NOMO-1 (cell line): ENCODE results near the gene KIF4A.
"Not testable (repeated sequence)": the region's sequence is repeated elsewhere in the genome, so short reads cannot be mapped to it uniquely, and the experiment has no call there.

Experiments
- DNase-seq, 2 experiments: peaks; one replicate each; lab custom pipeline; 2025; ENCODE audit not compliant: unreplicated experiment in 2 of 2; lab: John Stamatoyannopoulos, UW

Gene KIF4A

DNA sequence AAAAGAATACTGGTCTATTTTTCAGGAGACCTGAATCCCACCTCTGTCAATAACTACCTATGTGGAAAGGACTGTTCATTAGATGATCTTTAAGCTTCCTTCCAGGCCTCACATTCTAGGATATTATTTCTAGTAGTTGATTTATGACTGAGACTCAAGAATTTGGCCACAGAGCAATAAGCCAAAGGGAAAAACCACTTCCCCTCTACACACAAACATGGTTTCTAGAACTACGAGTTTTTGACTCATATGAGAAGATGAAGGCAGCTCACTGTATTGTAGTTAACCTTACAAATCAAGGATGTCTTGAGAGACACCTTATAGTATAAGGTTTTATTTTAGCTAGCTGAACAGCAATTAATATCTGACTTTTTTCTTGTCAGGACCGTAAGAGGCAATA, 96.3 kb downstream of the KIF4A start:
- DNase-seq, result peak; percentile 10 to 11

DNA sequence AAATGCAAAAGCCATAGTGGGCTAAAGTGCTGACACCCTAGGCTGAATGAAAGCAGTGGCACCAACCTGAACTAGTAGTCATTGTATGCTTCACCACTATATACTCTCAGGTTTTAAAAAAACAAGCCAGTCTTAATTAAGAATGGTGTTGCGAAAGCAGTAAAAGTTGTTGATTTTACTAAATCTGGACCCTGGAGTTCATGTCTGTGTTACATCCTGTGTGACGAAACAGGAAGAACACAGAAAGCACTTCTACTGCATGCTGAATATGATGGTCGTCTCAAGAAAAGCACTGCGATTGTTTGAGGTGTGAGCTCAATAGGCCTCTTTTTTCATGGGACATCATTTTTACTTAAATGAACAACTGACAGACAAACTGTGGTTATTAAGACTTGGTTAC, 109.0 kb downstream of the KIF4A start:
- DNase-seq, result peak; percentile 26 to 67

DNA sequence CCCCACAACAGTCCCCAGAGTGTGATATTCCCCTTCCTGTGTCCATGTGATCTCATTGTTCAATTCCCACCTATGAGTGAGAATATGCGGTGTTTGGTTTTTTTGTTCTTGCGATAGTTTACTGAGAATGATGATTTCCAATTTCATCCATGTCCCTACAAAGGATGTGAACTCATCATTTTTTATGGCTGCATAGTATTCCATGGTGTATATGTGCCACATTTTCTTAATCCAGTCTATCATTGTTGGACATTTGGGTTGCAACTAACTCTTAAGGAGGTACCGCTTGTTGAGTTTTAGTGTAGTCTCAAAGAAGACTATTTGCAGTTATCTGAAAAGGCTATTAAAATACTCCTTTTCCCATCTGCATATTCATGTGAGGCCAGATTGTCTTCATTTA, 110.3 kb downstream of the KIF4A start:
- DNase-seq, result not testable (repeated sequence)

DNA sequence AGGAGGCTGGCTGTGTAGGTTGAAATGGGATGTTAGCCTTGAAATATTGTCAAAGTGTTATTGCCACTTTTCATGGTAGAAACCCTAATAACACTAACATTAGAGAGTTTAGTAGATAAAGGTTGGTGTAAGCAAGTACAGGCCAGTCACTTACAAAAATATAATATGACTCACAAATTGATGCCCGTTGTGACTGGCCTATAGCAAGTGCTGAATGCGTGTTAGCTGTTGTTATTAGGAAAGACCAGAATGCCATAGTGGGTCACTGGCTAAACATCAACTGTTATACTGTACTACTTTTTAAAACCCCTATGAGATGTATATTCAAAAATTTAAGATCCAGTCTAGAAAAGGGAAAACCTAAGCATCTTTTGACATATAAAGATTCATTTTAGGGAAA, 112.8 kb downstream of the KIF4A start:
- DNase-seq, result no peak

DNA sequence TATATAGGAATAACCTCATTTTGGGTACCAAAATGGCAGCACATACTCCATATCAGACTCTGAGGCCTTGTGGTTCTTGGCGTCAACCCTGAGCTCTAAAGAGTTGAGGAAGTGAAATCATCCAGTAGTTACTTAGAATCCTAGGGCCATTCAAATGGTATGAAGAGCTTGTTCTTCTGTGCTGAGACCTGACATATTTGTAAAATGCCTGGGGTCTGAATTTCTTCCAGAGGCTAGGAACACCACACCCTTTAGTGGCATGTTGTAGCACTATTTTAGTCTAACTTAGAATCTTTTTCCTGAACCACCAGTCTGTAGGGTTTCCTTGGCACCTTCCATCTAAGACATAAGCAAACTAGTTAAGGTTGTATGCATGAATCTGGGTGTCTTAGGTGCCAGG, 115.1 kb downstream of the KIF4A start:
- no peak for DNase-seq

DNA sequence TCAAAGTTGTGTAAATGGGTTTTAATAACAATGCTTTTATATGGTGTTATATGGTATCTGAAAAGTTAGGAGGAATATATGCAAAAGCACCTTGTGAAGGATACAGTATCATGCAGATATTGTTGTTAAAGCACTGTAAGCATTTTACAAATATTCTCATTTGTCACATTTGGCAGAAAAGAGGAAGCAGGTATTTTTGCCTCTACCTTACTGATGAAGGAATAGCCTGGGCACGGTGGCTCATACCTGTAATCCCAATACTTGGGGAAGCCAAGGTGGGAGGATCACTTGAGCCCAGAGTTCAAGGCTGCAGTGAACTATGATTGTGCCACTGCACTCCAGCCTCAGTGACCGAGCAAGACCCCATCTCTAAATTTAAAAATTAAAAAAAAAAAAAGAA, 121.0 kb downstream of the KIF4A start:
- no peak for DNase-seq

DNA sequence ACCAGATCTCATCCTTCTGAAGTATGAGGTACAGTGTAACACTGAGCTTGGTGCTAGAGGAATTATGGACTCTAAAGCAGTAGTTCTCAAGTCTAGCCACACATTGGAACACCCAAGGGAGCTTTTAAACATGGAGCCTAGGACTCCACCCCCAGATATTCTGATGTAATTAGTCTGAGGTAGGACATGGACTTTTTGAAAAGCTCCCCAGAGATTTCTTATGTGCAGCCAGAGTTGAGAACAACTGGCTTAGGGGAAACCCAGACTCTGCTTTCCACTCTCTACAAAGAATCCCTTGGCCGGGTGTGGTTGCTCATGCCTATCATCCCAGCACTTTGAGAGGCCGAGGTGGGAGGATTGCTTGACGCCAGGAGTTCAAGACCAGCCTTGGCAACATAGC, 121.6 kb downstream of the KIF4A start:
- DNase-seq, result no peak

DNA sequence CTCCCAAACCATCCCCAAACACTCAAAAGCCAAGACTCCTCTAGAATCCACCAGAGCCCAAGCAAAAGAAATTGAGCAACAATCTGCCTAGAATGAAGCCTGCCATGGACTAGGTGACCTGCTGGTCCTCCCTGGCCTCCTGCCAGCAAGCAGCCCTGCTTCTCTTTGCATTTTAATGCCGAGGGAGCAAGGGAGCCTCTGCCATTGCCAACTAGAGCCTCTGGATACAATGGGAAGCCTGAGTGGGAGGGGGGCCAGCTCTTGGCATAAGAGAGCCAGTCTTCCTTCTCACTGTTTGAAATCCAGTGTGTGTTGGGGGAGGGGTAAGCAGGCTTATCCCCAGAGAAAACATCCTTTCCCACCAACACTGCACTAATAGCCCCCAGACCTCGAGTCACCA, 131.7 kb downstream of the KIF4A start:
- DNase-seq, result no peak

DNA sequence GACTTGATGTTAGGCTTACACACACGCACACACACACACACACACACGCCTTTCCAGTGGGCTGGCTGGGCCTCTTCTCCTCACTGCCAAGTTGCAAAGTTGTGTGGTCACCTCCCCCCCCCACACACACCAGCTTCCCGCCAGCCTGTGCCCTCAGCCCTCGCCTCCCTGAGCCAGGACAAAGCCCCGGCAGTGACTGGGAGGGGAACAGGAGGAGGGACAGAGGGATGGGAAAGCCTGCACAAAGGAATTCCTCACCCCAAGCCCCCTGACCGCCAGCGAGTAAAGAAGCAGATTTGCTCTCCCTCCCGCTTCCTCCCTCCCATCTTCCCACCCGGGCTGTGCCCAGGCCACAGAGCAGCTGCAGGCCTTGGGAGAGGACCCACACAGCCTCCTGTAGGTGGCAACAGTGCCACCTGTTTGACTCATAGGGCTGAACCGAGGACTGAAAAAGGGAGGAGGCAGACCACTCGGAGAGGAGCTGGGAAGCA, 133.0 kb downstream of the KIF4A start, which contains the start of gene GDPD2:
GDPD2 (plus strand) TSS at position 464 of the 491 bp plus-strand sequence. CDS start 1,671 bp downstream, outside the sequence.
- DNase-seq, result no peak

DNA sequence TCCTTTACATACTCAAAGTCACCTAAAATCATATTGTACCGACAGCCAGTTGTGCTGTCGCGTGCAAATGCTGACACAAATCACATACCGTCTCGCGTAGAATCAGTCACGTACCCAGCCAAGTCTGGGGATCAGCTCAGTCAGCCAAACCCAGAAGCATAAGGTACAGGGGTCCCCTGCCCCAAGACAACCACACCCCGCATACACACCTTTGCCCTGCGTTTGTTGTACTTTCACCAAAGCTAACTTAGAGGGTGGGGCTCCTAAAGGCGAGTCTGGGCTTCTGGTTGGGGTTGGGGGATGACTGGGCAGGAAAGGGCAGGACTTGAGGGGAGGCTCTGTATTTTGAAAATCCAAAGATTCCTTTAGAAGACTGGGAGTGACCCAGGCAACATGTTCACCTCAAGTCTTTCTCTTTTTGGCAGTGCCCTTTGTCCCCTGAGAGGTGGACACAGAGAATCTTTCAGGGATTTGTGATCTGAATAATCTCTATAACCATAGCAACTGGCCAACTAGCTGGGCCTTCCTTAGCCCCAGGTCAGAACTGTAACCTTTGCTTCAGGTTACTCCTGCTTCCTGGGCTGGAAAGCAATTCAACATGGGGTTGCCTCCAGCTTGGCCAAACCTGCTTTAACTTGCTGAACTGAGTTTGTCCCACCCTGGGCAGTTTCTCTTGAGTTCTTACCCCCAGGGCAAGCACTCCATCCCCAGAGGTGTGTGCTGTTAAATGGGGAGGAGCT, 134.2 kb downstream of the KIF4A start:
- no peak for DNase-seq

DNA sequence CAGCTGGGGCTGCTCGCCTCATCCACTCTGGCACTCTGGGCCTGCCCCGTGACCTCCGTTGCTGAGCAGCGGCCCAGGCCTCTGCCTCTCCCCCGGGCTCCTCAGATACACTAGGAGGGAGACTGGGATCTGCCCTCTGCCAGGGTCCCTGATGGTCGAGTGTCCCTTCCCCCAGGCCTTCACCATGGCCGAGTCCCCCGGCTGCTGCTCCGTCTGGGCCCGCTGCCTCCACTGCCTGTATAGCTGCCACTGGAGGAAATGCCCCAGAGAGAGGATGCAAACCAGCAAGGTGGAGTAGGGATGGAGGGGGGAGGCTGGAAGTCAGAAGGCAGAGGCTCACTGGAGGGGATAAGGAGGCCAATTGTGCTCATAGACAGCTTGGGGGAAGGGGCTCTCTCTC, 134.9 kb downstream of the KIF4A start:
- no peak for DNase-seq

DNA sequence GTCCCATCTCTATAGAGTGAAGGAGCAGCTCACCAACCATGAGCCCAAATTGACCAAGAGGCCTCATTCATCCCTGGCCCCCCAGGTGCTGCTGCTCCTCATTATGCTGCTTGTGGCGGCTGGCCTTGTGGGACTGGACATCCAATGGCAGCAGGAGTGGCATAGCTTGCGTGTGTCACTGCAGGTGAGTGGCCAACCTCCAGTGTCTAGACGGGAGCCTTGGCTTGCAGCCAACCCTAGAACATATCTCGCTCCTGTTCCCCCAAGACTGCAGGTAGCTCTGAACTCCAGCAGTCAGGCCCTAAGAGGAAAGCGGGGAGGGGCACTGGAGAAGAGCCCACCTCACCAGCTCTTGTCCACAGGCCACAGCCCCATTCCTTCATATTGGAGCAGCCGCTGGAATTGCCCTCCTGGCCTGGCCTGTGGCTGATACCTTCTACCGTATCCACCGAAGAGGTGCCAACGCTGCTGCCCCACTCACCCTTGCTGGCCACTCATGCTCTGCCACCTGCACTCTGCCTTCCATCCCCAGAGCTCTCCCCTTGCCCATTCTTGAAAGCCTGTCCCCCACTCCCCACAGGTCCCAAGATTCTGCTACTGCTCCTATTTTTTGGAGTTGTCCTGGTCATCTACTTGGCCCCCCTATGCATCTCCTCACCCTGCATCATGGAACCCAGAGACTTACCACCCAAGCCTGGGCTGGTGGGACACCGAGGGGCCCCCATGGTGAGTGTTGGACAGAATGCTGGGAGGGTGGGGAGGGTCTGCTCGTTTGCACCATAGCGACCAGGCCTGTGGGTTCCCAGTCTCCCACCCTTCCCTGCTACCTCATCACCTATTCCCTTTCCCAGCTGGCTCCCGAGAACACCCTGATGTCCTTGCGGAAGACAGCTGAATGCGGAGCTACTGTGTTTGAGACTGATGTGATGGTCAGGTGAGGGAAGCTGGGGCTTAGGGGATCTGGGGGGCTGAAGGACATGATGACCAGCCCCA, 136.7 kb downstream of the KIF4A start:
- no peak for DNase-seq

DNA sequence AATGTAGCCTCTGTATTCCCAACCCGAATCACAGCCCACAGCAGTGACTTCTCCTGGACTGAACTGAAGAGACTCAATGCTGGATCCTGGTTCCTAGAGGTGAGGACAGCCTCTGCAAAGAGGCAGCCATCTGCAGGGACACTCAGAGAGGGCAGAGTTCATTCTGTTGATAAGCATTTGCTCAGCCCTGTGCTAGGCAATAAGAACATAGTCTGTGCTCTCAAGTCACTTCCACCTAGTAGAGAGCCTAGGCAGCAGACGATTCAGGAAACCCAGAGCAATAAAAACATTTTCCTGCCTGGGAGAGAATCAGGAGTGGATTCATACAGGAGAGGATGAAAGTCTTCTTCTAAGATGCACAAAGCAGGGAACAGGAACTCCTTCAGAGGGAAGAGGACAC, 137.5 kb downstream of the KIF4A start:
- no peak for DNase-seq

DNA sequence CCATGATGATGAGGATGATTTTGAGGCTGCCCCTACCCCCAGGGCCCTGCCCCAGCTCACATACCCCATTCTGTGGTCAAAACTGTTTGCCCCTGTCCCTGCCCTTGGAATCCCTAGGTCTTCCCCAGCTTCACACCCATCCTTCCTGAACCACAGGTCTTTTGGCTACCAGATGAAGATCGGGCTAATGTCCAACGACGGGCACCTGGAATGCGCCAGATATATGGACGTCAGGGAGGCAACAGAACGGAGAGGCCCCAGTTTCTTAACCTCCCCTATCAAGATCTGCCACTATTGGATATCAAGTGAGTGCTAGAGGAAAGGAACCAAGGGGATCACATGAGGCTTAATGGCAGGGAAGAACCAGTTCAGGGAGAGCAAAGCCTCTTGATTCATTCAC, 139.9 kb downstream of the KIF4A start:
- DNase-seq, result no peak

DNA sequence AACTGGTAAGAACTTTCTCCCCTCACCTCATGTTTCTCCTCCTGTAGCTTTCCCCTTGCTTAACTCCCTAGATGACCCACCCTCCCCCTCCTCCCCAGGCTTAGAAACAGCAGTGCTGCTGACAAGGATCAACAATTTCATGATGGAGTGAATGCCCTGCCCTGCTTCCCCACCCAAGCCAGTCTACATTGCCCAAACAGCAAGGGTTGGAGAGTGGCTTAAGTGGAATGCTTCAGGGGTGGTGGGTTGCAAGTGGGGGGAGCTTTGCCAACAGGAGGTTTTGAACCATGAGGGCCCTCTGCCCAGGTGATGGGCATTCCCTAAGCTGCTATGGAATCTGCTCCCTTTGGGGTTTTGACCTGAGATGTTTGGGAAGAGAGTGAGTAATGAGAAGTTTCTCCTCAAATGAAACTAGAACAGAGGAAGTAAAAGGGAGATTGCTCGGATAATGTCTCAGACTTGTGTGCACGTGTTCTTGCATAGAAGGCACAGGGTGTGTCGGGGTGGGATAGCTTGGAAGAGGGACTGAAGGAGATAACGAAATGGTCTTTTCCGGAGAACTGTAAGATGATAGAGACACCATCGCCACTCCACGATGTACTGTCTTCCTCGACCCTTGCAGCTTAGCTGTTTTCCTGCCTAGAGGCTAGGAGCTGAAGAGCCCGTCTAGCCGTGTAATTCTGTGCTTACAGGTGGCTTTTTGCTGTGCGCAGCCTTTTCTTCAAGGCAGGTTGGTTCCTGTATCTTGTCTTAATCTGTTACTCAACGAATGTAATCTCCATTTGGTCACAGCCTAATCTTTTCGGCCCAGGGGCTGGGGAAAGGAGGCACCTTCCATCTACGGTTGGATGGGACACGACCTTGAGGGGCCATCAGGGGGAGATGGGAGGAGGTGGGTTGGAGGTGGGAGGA, 143.3 kb downstream of the KIF4A start:
- peak in 1 of 2 experiments; percentile 23 for DNase-seq

DNA sequence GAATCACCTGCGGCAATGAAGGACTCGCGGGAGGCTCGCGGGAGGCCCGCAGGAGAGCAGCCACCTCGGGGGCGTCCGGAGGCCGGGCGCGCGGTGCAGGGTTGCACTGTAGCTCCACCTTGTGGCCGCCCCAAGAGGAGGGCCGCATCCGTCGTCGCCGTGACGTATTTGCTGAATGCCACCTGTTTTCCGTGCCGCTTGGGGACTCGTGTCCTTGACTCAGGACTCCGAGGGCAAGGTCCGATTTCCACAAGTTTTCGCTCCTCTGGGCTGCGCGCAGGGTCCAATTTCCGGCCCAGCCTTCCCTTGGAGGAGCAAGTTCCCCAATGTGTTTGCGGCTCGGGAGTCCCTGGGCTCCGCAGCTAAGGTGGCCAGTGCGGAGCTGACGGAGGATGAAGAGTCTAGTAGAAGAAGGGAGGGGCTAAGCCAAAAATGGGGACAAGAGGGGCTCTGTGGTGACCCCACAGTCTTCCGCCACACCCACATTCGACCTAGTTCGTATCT, 144.0 kb downstream of the KIF4A start:
- peak; percentile 52 to 61 for DNase-seq

DNA sequence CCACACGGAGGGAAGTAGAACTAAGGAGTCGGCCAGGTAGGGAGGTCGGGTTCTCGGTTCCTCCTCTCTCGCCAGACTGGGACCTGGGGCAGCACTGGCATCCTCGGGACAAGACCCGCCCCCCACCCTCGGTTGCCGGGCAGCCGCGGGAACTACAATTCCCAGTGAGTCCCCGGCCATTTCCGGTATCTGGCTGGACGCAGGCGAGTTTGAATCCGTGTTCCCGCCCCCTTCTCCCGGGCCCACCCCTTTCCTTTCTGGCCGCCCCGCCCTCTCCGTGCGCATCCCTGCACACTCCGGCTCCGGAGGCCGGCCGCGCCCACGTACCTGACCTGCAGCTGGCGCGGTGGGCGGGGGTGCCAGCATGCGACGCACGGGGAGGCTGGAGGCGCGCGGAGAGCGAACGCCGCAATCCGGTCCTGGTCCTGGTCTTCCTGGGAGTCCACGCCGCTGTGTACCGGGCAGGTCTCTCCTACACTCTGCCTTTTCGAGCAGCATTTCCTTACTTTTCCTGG, 144.5 kb downstream of the KIF4A start:
- DNase-seq, result peak; percentile 53 to 65

DNA sequence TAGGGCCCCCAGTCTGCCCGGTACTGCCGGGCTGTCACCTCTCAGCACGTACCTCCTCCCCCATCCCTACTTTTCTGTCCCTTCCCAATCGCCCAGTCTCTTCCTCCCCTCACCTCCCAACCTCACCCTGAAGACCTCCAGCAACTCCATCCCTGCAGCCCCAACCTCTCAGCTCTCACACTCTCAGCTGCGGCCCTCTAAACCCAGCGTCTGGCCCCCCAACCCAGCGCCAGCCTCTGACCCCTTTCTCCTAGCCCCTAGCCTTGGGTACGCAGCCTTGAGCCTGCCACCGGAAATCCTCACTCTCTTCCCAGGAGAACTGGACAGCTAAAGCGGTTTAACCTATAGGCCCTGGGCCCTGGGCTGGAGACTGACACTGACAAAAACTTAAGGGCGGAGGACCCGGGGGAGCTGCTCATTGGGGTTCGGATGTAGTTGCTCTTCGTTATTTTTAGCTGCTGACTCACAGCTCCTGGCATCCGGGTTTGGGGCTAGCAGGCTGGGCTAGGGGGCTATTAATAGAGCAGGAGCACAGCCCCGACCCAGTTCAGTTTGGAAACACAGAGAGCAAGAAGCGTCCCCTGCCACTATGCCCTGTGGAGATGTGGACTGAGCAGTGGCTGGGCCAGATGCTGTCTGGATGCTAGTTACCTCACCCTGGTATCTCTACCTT, 145.1 kb downstream of the KIF4A start:
- DNase-seq, result no peak

DNA sequence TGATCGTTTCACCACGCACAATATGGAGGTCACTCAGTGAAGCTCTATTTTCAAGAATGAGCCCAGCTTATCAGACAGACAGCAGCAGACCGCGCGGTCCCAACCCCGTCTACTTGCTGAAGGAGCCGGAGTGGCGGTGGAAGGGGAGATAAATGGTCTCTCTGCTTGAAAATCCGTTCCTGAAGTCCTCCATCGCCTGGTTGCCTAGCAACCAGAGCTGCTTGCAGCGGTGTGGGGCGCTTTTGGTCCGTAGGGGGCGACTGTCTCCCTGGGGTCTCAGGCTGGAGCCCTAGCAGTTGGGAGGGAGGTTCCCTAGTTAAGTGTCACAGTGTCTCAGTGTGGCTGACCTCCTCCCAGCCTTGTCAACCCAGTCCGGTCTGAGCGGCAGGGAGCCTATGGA, 146.4 kb downstream of the KIF4A start:
- DNase-seq, result no peak

DNA sequence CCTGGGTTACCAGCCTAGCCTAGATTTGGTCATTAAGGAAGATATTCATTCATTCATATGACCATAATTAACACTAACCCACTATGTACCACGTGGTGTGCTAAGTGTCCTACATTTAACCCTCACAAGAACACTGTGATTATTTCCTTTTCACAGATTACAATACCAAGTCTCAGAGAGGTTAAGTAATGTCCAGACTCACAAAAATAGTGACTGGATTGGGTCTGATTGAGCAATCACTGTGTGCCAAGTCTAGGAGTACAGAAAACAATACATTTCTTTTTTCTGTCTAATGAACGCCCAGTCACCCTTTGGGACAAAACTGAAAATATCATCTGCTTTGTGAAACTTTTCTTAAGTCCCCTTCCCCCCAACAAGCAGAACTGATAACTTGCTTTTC, 147.1 kb downstream of the KIF4A start:
- DNase-seq, result peak in 1 of 2 experiments; percentile 22
